H1 (cell line): ENCODE results near the gene APP. TPM values are rescaled to one million over a fixed set of nuclear protein-coding genes. Genes with fewer than 3 reads are reported as not detected.

Experiments
- BACH1 ChIP-seq: IDR thresholded peaks from 2 replicates; pipeline ENCODE4 v1.6.1; 2012; ENCODE audit warnings: low read length, improper control_type of control experiment
- CREB1 ChIP-seq: IDR thresholded peaks from 2 replicates; pipeline ENCODE4 v1.6.1; 2012; ENCODE audit warnings: inconsistent platforms
- HDAC2 ChIP-seq, 2 experiments: fragments of 300-600 bp in 1 of 2; sonication (generic) in 1 of 2; IDR thresholded peaks; 2 replicates each; pipeline ENCODE4 v1.6.1; 2011 to 2012; ENCODE audit warnings: low read depth in 2 of 2, low read length in 2 of 2, mild to moderate bottlenecking in 2 of 2, moderate library complexity in 2 of 2, borderline replicate concordance in 1 of 2, inconsistent platforms in 1 of 2
- polyA plus RNA-seq, 7 experiments: library from polyadenylated mRNA; depleted of rRNA in 3 of 7; stranded (reverse) in 5 of 7; unstranded in 2 of 7; fragments of >200 nt in 5 of 7; fragments of 200-250 nt in 2 of 7; gene quantifications; 1 replicate in 5 of 7; 2 replicates in 1 of 7; 4 replicates in 1 of 7; pipeline versions ENCODE4 v1.2.1 to v1.2.3, GENCODE V29; 2011 to 2013; ENCODE audit warnings: missing spikeins in 2 of 7, mixed read lengths in 2 of 7
- total RNA-seq: library from RNA; stranded (reverse); fragmentation: NEBNext Ultra II Directional; extraction: Animal tissue kit (Norgen Biotek cat#: 25700); gene quantifications from 2 replicates; pipeline ENCODE4 v1.2.1, GENCODE V29; 2021
- TF ChIP-seq, protein P1 (sequence below): IDR thresholded peaks from 2 replicates; pipeline ENCODE4 v1.6.1; 2012; ENCODE audit warnings: low read length, inconsistent platforms
- TF ChIP-seq, protein P2 (sequence below): fragments of 300-600 bp; sonication (generic); IDR thresholded peaks from 2 replicates; pipeline ENCODE4 v1.7.1; 2012; ENCODE audit warnings: low read length, moderate library complexity, mild to moderate bottlenecking, inconsistent platforms; ENCODE audit not compliant: insufficient replicate concordance

APP gene
- total and polyA plus RNA-seq, 2 of the 8 experiments (the other 6 are each of a cell fraction or from before 2014, with no cell fraction given), result 375 to 551 TPM

DNA sequence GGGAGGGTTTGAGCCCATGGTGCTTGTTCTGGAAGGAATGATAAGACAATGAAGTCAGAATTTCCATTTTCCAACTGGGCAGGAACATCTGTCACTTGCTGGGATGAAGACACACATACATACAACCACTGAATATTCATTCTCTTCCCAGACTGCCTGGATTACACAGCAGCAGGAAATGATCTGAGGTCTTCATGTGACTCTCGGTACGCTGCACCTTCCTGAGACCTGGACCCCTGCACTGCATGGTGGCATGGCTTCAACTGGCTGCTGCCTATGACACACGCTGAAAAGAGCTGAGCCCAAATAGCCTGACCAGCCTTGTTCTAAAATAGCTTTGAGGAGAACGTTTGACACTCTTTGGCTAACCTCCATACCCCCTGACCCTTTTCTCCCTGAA lies 285.2 kb downstream of the APP start (continued):
- TF ChIP-seq HDAC2 (IDR thresholded peaks at IDR 0.05; ENCODE audit: borderline replicate concordance in 1 of 2, low read depth in 2 of 2, low read length in 2 of 2) (no peak), CREB1 (no peak), BACH1 (no peak)
- TF ChIP-seq, protein P1, sequence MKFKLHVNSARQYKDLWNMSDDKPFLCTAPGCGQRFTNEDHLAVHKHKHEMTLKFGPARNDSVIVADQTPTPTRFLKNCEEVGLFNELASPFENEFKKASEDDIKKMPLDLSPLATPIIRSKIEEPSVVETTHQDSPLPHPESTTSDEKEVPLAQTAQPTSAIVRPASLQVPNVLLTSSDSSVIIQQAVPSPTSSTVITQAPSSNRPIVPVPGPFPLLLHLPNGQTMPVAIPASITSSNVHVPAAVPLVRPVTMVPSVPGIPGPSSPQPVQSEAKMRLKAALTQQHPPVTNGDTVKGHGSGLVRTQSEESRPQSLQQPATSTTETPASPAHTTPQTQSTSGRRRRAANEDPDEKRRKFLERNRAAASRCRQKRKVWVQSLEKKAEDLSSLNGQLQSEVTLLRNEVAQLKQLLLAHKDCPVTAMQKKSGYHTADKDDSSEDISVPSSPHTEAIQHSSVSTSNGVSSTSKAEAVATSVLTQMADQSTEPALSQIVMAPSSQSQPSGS, result no peak
- TF ChIP-seq, protein P2, sequence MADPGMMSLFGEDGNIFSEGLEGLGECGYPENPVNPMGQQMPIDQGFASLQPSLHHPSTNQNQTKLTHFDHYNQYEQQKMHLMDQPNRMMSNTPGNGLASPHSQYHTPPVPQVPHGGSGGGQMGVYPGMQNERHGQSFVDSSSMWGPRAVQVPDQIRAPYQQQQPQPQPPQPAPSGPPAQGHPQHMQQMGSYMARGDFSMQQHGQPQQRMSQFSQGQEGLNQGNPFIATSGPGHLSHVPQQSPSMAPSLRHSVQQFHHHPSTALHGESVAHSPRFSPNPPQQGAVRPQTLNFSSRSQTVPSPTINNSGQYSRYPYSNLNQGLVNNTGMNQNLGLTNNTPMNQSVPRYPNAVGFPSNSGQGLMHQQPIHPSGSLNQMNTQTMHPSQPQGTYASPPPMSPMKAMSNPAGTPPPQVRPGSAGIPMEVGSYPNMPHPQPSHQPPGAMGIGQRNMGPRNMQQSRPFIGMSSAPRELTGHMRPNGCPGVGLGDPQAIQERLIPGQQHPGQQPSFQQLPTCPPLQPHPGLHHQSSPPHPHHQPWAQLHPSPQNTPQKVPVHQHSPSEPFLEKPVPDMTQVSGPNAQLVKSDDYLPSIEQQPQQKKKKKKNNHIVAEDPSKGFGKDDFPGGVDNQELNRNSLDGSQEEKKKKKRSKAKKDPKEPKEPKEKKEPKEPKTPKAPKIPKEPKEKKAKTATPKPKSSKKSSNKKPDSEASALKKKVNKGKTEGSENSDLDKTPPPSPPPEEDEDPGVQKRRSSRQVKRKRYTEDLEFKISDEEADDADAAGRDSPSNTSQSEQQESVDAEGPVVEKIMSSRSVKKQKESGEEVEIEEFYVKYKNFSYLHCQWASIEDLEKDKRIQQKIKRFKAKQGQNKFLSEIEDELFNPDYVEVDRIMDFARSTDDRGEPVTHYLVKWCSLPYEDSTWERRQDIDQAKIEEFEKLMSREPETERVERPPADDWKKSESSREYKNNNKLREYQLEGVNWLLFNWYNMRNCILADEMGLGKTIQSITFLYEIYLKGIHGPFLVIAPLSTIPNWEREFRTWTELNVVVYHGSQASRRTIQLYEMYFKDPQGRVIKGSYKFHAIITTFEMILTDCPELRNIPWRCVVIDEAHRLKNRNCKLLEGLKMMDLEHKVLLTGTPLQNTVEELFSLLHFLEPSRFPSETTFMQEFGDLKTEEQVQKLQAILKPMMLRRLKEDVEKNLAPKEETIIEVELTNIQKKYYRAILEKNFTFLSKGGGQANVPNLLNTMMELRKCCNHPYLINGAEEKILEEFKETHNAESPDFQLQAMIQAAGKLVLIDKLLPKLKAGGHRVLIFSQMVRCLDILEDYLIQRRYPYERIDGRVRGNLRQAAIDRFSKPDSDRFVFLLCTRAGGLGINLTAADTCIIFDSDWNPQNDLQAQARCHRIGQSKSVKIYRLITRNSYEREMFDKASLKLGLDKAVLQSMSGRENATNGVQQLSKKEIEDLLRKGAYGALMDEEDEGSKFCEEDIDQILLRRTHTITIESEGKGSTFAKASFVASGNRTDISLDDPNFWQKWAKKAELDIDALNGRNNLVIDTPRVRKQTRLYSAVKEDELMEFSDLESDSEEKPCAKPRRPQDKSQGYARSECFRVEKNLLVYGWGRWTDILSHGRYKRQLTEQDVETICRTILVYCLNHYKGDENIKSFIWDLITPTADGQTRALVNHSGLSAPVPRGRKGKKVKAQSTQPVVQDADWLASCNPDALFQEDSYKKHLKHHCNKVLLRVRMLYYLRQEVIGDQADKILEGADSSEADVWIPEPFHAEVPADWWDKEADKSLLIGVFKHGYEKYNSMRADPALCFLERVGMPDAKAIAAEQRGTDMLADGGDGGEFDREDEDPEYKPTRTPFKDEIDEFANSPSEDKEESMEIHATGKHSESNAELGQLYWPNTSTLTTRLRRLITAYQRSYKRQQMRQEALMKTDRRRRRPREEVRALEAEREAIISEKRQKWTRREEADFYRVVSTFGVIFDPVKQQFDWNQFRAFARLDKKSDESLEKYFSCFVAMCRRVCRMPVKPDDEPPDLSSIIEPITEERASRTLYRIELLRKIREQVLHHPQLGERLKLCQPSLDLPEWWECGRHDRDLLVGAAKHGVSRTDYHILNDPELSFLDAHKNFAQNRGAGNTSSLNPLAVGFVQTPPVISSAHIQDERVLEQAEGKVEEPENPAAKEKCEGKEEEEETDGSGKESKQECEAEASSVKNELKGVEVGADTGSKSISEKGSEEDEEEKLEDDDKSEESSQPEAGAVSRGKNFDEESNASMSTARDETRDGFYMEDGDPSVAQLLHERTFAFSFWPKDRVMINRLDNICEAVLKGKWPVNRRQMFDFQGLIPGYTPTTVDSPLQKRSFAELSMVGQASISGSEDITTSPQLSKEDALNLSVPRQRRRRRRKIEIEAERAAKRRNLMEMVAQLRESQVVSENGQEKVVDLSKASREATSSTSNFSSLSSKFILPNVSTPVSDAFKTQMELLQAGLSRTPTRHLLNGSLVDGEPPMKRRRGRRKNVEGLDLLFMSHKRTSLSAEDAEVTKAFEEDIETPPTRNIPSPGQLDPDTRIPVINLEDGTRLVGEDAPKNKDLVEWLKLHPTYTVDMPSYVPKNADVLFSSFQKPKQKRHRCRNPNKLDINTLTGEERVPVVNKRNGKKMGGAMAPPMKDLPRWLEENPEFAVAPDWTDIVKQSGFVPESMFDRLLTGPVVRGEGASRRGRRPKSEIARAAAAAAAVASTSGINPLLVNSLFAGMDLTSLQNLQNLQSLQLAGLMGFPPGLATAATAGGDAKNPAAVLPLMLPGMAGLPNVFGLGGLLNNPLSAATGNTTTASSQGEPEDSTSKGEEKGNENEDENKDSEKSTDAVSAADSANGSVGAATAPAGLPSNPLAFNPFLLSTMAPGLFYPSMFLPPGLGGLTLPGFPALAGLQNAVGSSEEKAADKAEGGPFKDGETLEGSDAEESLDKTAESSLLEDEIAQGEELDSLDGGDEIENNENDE, result no peak
